ENCODE data around the gene FAM210B.
"Not testable (repeated sequence)": the region's sequence is repeated elsewhere in the genome, so short reads cannot be mapped to it uniquely, and the experiment has no call there.

Gene FAM210B

GRCh38 chr20:56393653-56394052 is 34.9 kb downstream of the FAM210B start:
- DNase-seq = no peak

- DNase-seq = no peak
Observed at GRCh38 chr20:56395166-56395565, 36.4 kb downstream of the FAM210B start.

- DNase-seq = no peak
Observed at GRCh38 chr20:56400001-56400640, 41.3 kb downstream of the FAM210B start.

GRCh38 chr20:56403465-56403864 is 44.7 kb downstream of the FAM210B start:
- no peak for DNase-seq

- DNase-seq = not testable (repeated sequence)
Observed at GRCh38 chr20:56405356-56405755, 46.6 kb downstream of the FAM210B start.

- no peak for DNase-seq
Observed at GRCh38 chr20:56406910-56407309, 48.1 kb downstream of the FAM210B start.

GRCh38 chr20:56409521-56409920 is 50.7 kb downstream of the FAM210B start:
- no peak for DNase-seq

- no peak for DNase-seq
Observed at GRCh38 chr20:56409956-56410355, 51.2 kb downstream of the FAM210B start.

GRCh38 chr20:56411287-56411686 is 52.5 kb downstream of the FAM210B start:
- not testable (repeated sequence) for DNase-seq

- no peak for DNase-seq
Observed at GRCh38 chr20:56411759-56412472, 53.1 kb downstream of the FAM210B start, which contains the start of gene CASS4. CASS4 (plus strand) TSS chr20:56412260; CDS start chr20:56412459, 199 bp downstream.

GRCh38 chr20:56412473-56412790 is 53.7 kb downstream of the FAM210B start:
- no peak for DNase-seq

GRCh38 chr20:56412949-56413348 is 54.2 kb downstream of the FAM210B start:
- no peak for DNase-seq

GRCh38 chr20:56414842-56415765 is 56.3 kb downstream of the FAM210B start:
- DNase-seq = no peak

- no peak for DNase-seq
Observed at GRCh38 chr20:56417402-56417801, 58.6 kb downstream of the FAM210B start.

- DNase-seq = no peak
Observed at GRCh38 chr20:56417911-56418310, 59.1 kb downstream of the FAM210B start.
